PFSK-1 (cell line): Measurements from ENCODE around the gene FBXL19.

ENCODE experiments used
- FOXP2 ChIP-seq: optimal IDR thresholded peaks from 2 replicates; pipeline ENCODE3; 2011; ENCODE audit warnings: borderline replicate concordance, control low read depth, inconsistent platforms; ENCODE audit not compliant: insufficient read depth; ENCODE audit errors: extremely low read length, extremely low read depth
- POLR2AphosphoS5 ChIP-seq: IDR thresholded peaks from 2 replicates; pipeline ENCODE4 v1.6.1; 2012; ENCODE audit warnings: low read depth, mild to moderate bottlenecking, control low read depth, low read length, moderate library complexity
- REST ChIP-seq, 2 experiments: IDR thresholded peaks; 2 replicates each; pipeline versions ENCODE4 v1.6.1 to v1.8.0; 2011 to 2012; ENCODE audit warnings: low read depth in 2 of 2, low read length in 2 of 2, control low read depth in 1 of 2, inconsistent platforms in 1 of 2, mild to moderate bottlenecking in 1 of 2, moderate library complexity in 1 of 2; ENCODE audit not compliant: insufficient read depth in 1 of 2
- SIN3A ChIP-seq: IDR thresholded peaks from 2 replicates; pipeline ENCODE4 v1.6.1; 2012; ENCODE audit warnings: mild to moderate bottlenecking, low read length, moderate library complexity, borderline replicate concordance; ENCODE audit not compliant: insufficient read depth
- TAF1 ChIP-seq: IDR thresholded peaks from 2 replicates; pipeline ENCODE4 v1.6.1; 2012; ENCODE audit warnings: low read length, control low read depth, borderline replicate concordance; ENCODE audit not compliant: insufficient read depth

The FBXL19 gene

GRCh38 chr16:30980959-30981358 lies 57.6 kb downstream of the FBXL19 start:
- TF ChIP-seq REST (IDR thresholded peaks at IDR 0.05; ENCODE audit: insufficient read depth in 1 of 2, low read depth in 2 of 2, low read length in 2 of 2) (no peak), FOXP2 (no peak), TAF1 (no peak)

GRCh38 chr16:30982548-30983288 lies 59.3 kb downstream of the FBXL19 start:
- no peak for TF ChIP-seq FOXP2
- no peak for TF ChIP-seq SIN3A
- TF ChIP-seq TAF1, result no peak

GRCh38 chr16:30983289-30983889 lies 60.0 kb downstream of the FBXL19 start:
- TF ChIP-seq REST (IDR thresholded peaks at IDR 0.05; ENCODE audit: insufficient read depth in 1 of 2, low read depth in 2 of 2, low read length in 2 of 2), result no peak
- TF ChIP-seq SIN3A, result no peak
- no peak for TF ChIP-seq FOXP2
- TF ChIP-seq POLR2AphosphoS5, result no peak
- no peak for TF ChIP-seq TAF1

- TF ChIP-seq FOXP2 (no peak), POLR2AphosphoS5 (no peak), REST (IDR thresholded peaks at IDR 0.05; ENCODE audit: insufficient read depth in 1 of 2, low read depth in 2 of 2, low read length in 2 of 2) (no peak), SIN3A (no peak), TAF1 (no peak)
Measured at GRCh38 chr16:30983898-30984610, 60.7 kb downstream of the FBXL19 start.

GRCh38 chr16:30984669-30985400 lies 61.5 kb downstream of the FBXL19 start, which contains the start of gene HSD3B7:
Gene HSD3B7, plus strand, starts transcription at chr16:30985207. Its CDS starts 452 bp downstream, at chr16:30985659.
- TF ChIP-seq POLR2AphosphoS5 (peak; percentile 73), TAF1 (no peak)
